Caki2 (cell line): ENCODE measurements around the gene TMPO. TPM values are rescaled to one million over a fixed set of nuclear protein-coding genes. Genes with fewer than 3 reads are reported as not detected.
A peak's percentile ranks its signal among the peaks of the same experiment; 100 is the strongest.
"Not testable (repeated sequence)": the region's sequence is repeated elsewhere in the genome, so short reads cannot be mapped to it uniquely, and the experiment has no call there.

ENCODE experiments used
- DNase-seq: peaks from one replicate; pipeline ENCODE4 v3.0.0-alpha.2; 2015; ENCODE audit warnings: low read depth
- in situ Hi-C: cut with HindIII; loops from 2 replicates; pipeline ENCODE4 v1.10.0; 2016; ENCODE audit warnings: low sequenced_read_pairs, low pct_unique_long_range_greater_than_20kb, mixed read lengths
- total RNA-seq: library from RNA; depleted of rRNA; stranded (reverse); fragments of >200 nt; shearing (Covaris generic); gene quantifications from 2 replicates; pipeline ENCODE4 v1.2.3, GENCODE V29; 2014; ENCODE audit warnings: low replicate concordance

The TMPO gene
- total RNA-seq, 1 experiment from 2014 or later, result 264 TPM

- in situ Hi-C loops, result no loop called here
- peak; percentile 90 for DNase-seq
Measured at GRCh38 chr12:98503592-98504367, 11.6 kb upstream of the TMPO start.

- in situ Hi-C loops, result no loop called here
- DNase-seq, result no peak
Measured at GRCh38 chr12:98504368-98504617, 11.1 kb upstream of the TMPO start.

GRCh38 chr12:98509063-98509462 is 6.3 kb upstream of the TMPO start:
- in situ Hi-C loops, result no loop called here
- DNase-seq, result no peak

GRCh38 chr12:98511806-98512205 is 3.6 kb upstream of the TMPO start:
- in situ Hi-C loops, DNase-seq: not testable (repeated sequence)

- in situ Hi-C loops, result no loop called here
- no peak for DNase-seq
Measured at GRCh38 chr12:98513379-98514322, 1.7 kb upstream of the TMPO start.

- DNase-seq, result no peak
- in situ Hi-C loops, result no loop called here
Measured at GRCh38 chr12:98514982-98515286, 456 bp upstream of the TMPO start.

GRCh38 chr12:98516111-98516873 is 902 bp downstream of the TMPO start:
- in situ Hi-C loops, result no loop called here
- peak; percentile 76 for DNase-seq

- DNase-seq, result no peak
- in situ Hi-C loops, result no loop called here
Measured at GRCh38 chr12:98519257-98519907, 4.0 kb downstream of the TMPO start.

GRCh38 chr12:98530068-98530467 is 14.7 kb downstream of the TMPO start:
- DNase-seq, result no peak
- in situ Hi-C loops, result no loop called here

GRCh38 chr12:98532687-98533304 is 17.4 kb downstream of the TMPO start:
- DNase-seq, result peak; percentile 54
- in situ Hi-C loops, result no loop called here

- no peak for DNase-seq
- in situ Hi-C loops, result no loop called here
Measured at GRCh38 chr12:98533723-98534251, 18.4 kb downstream of the TMPO start.

- in situ Hi-C loops, result no loop called here
- no peak for DNase-seq
Measured at GRCh38 chr12:98538031-98538430, 22.6 kb downstream of the TMPO start.

- DNase-seq, result no peak
- in situ Hi-C loops, result no loop called here
Measured at GRCh38 chr12:98543701-98544100, 28.3 kb downstream of the TMPO start.

- no peak for DNase-seq
- in situ Hi-C loops, result no loop called here
Measured at GRCh38 chr12:98544751-98545150, 29.4 kb downstream of the TMPO start.

GRCh38 chr12:98549371-98550110 is 34.2 kb downstream of the TMPO start:
- DNase-seq, result no peak
- in situ Hi-C loops, result no loop called here

GRCh38 chr12:98551787-98552186 is 36.4 kb downstream of the TMPO start:
- no peak for DNase-seq
- in situ Hi-C loops, result no loop called here

GRCh38 chr12:98558097-98558496 is 42.7 kb downstream of the TMPO start:
- DNase-seq, in situ Hi-C loops: not testable (repeated sequence)
